ENCODE data around the gene CALML6.

The CALML6 gene

GRCh38 chr1:1948783-1949182 is 33.7 kb downstream of the CALML6 start:
- H3K9ac ChIP-seq (ENCODE audit: low read length) = no peak overlapping the region
- no peaks in the 10 kb centered on the region for H4K20me1 ChIP-seq (ENCODE audit: insufficient read depth, low read length)
- no peaks in the 10 kb centered on the region for H3K9me3 ChIP-seq (replicated peaks; ENCODE audit: insufficient read depth, low read length)
- no peak for DNase-seq
- no peak overlapping the region for H2AFZ ChIP-seq (ENCODE audit: low read length)
- no peak overlapping the region for H3K4me3 ChIP-seq (ENCODE audit: low read length)
- TF ChIP-seq EZH2phosphoT487 (IDR thresholded peaks at IDR 0.05; ENCODE audit: low read length) = no peak
- TF ChIP-seq CTCF (IDR thresholded peaks at IDR 0.05; ENCODE audit: low read length) = no peak
- TF ChIP-seq EZH2 (optimal IDR thresholded peaks at IDR 0.05; ENCODE audit: low read depth, low read length) = no peak
- H3K27ac ChIP-seq (ENCODE audit: low read length) = no peak overlapping the region
- H3K4me1 ChIP-seq (ENCODE audit: low read length) = no peaks in the 10 kb centered on the region
- H3K9me2 ChIP-seq (replicated peaks; ENCODE audit: insufficient read depth, low read length) = no peaks in the 10 kb centered on the region
- peaks cover 90% of the 10 kb centered on the region for H3K27me3 ChIP-seq (replicated peaks; ENCODE audit: insufficient read depth, low read length)
- H3K36me3 ChIP-seq (replicated peaks; ENCODE audit: insufficient read depth, low read length) = no peaks in the 10 kb centered on the region
- H3F3A ChIP-seq (ENCODE audit: insufficient read depth, low read length) = no peaks in the 10 kb centered on the region
- H3K4me2 ChIP-seq (ENCODE audit: low read depth, low read length) = no peak overlapping the region
- H3K79me2 ChIP-seq (ENCODE audit: low read length) = no peaks in the 10 kb centered on the region

- no peak overlapping the region for H3K4me2 ChIP-seq (ENCODE audit: low read depth, low read length)
- H2AFZ ChIP-seq (ENCODE audit: low read length) = no peak overlapping the region
- H3K9me3 ChIP-seq (replicated peaks; ENCODE audit: insufficient read depth, low read length) = no peaks in the 10 kb centered on the region
- peaks cover 91% of the 10 kb centered on the region for H3K27me3 ChIP-seq (replicated peaks; ENCODE audit: insufficient read depth, low read length)
- no peaks in the 10 kb centered on the region for H3F3A ChIP-seq (ENCODE audit: insufficient read depth, low read length)
- H3K9ac ChIP-seq (ENCODE audit: low read length) = no peak overlapping the region
- TF ChIP-seq EZH2phosphoT487 (IDR thresholded peaks at IDR 0.05; ENCODE audit: low read length) (no peak), CTCF (IDR thresholded peaks at IDR 0.05; ENCODE audit: low read length) (no peak), EZH2 (optimal IDR thresholded peaks at IDR 0.05; ENCODE audit: low read depth, low read length) (no peak)
- no peaks in the 10 kb centered on the region for H4K20me1 ChIP-seq (ENCODE audit: insufficient read depth, low read length)
- no peak overlapping the region for H3K27ac ChIP-seq (ENCODE audit: low read length)
- DNase-seq = no peak
- no peaks in the 10 kb centered on the region for H3K9me2 ChIP-seq (replicated peaks; ENCODE audit: insufficient read depth, low read length)
- H3K4me1 ChIP-seq (ENCODE audit: low read length) = no peaks in the 10 kb centered on the region
- no peak overlapping the region for H3K4me3 ChIP-seq (ENCODE audit: low read length)
- H3K79me2 ChIP-seq (ENCODE audit: low read length) = no peaks in the 10 kb centered on the region
- no peaks in the 10 kb centered on the region for H3K36me3 ChIP-seq (replicated peaks; ENCODE audit: insufficient read depth, low read length)
These were observed 35.9 kb downstream of the CALML6 start for GRCh38 chr1:1950940-1951339.

- H3K79me2 ChIP-seq (ENCODE audit: low read length) = no peaks in the 10 kb centered on the region
- no peak for DNase-seq
- H3K9me2 ChIP-seq (replicated peaks; ENCODE audit: insufficient read depth, low read length) = no peaks in the 10 kb centered on the region
- H3K9me3 ChIP-seq (replicated peaks; ENCODE audit: insufficient read depth, low read length) = no peaks in the 10 kb centered on the region
- no peak overlapping the region for H3K4me2 ChIP-seq (ENCODE audit: low read depth, low read length)
- H3K27me3 ChIP-seq (replicated peaks; ENCODE audit: insufficient read depth, low read length) = peaks cover 95% of the 10 kb centered on the region
- H2AFZ ChIP-seq (ENCODE audit: low read length) = no peak overlapping the region
- no peaks in the 10 kb centered on the region for H3F3A ChIP-seq (ENCODE audit: insufficient read depth, low read length)
- TF ChIP-seq EZH2 (optimal IDR thresholded peaks at IDR 0.05; ENCODE audit: low read depth, low read length) (no peak), EZH2phosphoT487 (IDR thresholded peaks at IDR 0.05; ENCODE audit: low read length) (no peak), CTCF (IDR thresholded peaks at IDR 0.05; ENCODE audit: low read length) (no peak)
- H3K4me3 ChIP-seq (ENCODE audit: low read length) = no peak overlapping the region
- H3K27ac ChIP-seq (ENCODE audit: low read length) = no peak overlapping the region
- H3K4me1 ChIP-seq (ENCODE audit: low read length) = no peaks in the 10 kb centered on the region
- H3K9ac ChIP-seq (ENCODE audit: low read length) = no peak overlapping the region
- no peaks in the 10 kb centered on the region for H3K36me3 ChIP-seq (replicated peaks; ENCODE audit: insufficient read depth, low read length)
- no peaks in the 10 kb centered on the region for H4K20me1 ChIP-seq (ENCODE audit: insufficient read depth, low read length)
These were observed 39.0 kb downstream of the CALML6 start for GRCh38 chr1:1954015-1954414.

Data from MM.1S (cell line).